Endothelial cell (in vitro differentiated cells): ENCODE results near the gene PEPD. TPM values are rescaled to one million over a fixed set of nuclear protein-coding genes. Genes with fewer than 3 reads are reported as not detected.
A peak's percentile ranks its signal among the peaks of the same experiment; 100 is the strongest.

Experiments
- DNase-seq: peaks from one replicate; pipeline ENCODE4 v3.0.0; 2021; ENCODE audit warnings: low spot score
- H3K27ac Mint-ChIP-seq: one replicate; pipeline ENCODE4 v1.8.0; 2021; ENCODE audit warnings: mixed read lengths, inconsistent platforms; ENCODE audit not compliant: unreplicated experiment
- H3K27me3 Mint-ChIP-seq: one replicate; pipeline ENCODE4 v1.8.0; 2021; ENCODE audit warnings: mild to moderate bottlenecking, moderate library complexity, mixed read lengths, inconsistent platforms; ENCODE audit not compliant: unreplicated experiment
- H3K36me3 Mint-ChIP-seq: one replicate; pipeline ENCODE4 v1.8.0; 2021; ENCODE audit warnings: mild to moderate bottlenecking, low read depth, mixed read lengths, inconsistent platforms; ENCODE audit not compliant: unreplicated experiment
- H3K4me1 Mint-ChIP-seq: one replicate; pipeline ENCODE4 v1.8.0; 2021; ENCODE audit warnings: mild to moderate bottlenecking, mixed read lengths, inconsistent platforms; ENCODE audit not compliant: unreplicated experiment
- H3K4me3 Mint-ChIP-seq: one replicate; pipeline ENCODE4 v1.8.0; 2021; ENCODE audit warnings: mild to moderate bottlenecking, mixed read lengths, inconsistent platforms; ENCODE audit not compliant: unreplicated experiment
- H3K9me3 Mint-ChIP-seq: one replicate; pipeline ENCODE4 v1.8.0; 2021; ENCODE audit warnings: mixed read lengths, inconsistent platforms; ENCODE audit not compliant: unreplicated experiment
- CTCF ChIP-seq: fragments of 200-600 bp; sonication (generic); IDR thresholded peaks from one replicate; pipeline ENCODE4 v1.5.0; 2021; ENCODE audit warnings: antibody characterized with exemption; ENCODE audit not compliant: unreplicated experiment
- total RNA-seq: library from RNA; stranded (reverse); fragmentation: NEBNext Ultra II Directional; extraction: Animal tissue kit (Norgen Biotek cat#: 25700); gene quantifications from one replicate; pipeline ENCODE4 v1.2.1, GENCODE V29; 2021; ENCODE audit not compliant: unreplicated experiment

The PEPD gene
- total RNA-seq, 1 donor from 2014 or later = 40.5 TPM

- peak overlapping the region; percentile 57 for H3K27ac Mint-ChIP-seq
- peaks cover 4% of the 10 kb centered on the region for H3K36me3 Mint-ChIP-seq
- no peak for TF ChIP-seq CTCF
- no peak overlapping the region for H3K4me3 Mint-ChIP-seq
- H3K27me3 Mint-ChIP-seq = peaks cover 6% of the 10 kb centered on the region
- DNase-seq = no peak
- H3K4me1 Mint-ChIP-seq = peaks cover 31% of the 10 kb centered on the region
- no peaks in the 10 kb centered on the region for H3K9me3 Mint-ChIP-seq
These were observed 32.1 kb upstream of the PEPD start for GRCh38 chr19:33553530-33554310.

DNA sequence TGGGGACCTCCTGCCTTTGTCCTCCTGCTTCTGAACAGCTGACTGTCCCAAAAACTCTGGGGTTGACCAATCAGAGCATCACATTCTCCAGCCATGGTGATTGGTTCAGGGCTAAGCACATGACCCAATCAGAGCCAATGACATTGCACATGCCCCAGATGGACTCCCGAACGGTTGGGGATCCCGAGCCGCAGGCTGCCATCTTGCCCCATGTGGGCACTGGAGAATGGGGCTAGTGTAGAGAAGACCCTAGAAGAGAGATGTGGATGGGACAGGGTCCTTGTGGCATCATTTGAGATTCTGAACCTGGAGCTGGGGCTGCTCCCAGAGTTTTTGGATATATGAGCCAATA, 31.3 kb upstream of the PEPD start:
- Mint-ChIP-seq H3K36me3 (peaks cover 4% of the 10 kb centered on the region), H3K4me1 (peaks cover 23% of the 10 kb centered on the region), H3K27ac (no peak overlapping the region), H3K9me3 (no peaks in the 10 kb centered on the region), H3K27me3 (peaks cover 3% of the 10 kb centered on the region), H3K4me3 (no peak overlapping the region)
- TF ChIP-seq CTCF = no peak
- DNase-seq = no peak

GRCh38 chr19:33552191-33552927, 30.8 kb upstream of the PEPD start:
- H3K27me3 Mint-ChIP-seq = peaks cover 2% of the 10 kb centered on the region
- H3K27ac Mint-ChIP-seq = no peak overlapping the region
- peaks cover 4% of the 10 kb centered on the region for H3K36me3 Mint-ChIP-seq
- no peaks in the 10 kb centered on the region for H3K9me3 Mint-ChIP-seq
- H3K4me3 Mint-ChIP-seq = no peak overlapping the region
- TF ChIP-seq CTCF = no peak
- peaks cover 21% of the 10 kb centered on the region for H3K4me1 Mint-ChIP-seq
- DNase-seq = no peak

DNA sequence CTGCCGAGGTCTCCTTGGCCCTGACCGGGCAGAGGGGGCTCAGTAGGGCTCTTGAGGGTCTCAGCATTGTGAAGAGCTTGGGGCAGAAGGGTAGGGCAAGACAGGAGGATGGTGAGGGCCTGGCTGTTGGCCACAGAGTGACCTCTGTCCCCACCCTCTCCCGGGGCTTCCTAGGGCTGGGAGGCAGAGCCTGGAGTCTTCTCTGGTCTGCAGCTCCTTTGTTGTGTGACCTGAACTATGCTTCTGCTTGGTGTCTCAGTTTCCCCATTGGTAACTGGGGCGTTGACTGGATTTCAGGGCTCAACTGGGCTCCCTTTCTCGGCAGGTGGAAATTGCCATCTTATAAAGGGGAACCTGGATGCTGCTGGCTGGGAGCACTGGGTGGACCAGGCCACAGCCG, 30.1 kb upstream of the PEPD start:
- no peak for TF ChIP-seq CTCF
- Mint-ChIP-seq H3K4me3 (no peak overlapping the region), H3K27ac (no peak overlapping the region), H3K36me3 (peaks cover 4% of the 10 kb centered on the region), H3K4me1 (peaks cover 19% of the 10 kb centered on the region), H3K9me3 (no peaks in the 10 kb centered on the region), H3K27me3 (peaks cover 1% of the 10 kb centered on the region)
- no peak for DNase-seq

DNA sequence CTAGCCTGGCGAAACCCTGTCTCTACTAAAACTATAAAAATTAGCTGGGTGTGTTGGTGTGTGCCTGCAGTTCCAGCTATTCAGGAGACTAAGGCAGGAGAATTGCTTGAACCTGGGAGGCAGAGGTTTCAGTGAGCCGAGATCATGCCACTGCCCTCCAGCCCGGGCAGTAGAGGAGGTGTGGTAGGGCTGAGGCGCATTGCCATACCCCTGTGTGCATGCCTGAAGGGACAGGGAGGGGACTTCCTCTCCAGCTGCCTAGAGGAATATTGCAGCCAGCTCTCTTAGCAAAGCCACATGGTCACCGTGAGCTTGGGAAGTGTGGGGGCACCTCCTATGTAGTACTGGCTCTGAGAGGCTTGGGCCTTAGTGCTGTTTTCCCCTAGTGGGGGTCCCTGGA, 29.2 kb upstream of the PEPD start:
- H3K27ac Mint-ChIP-seq = no peak overlapping the region
- peaks cover 3% of the 10 kb centered on the region for H3K36me3 Mint-ChIP-seq
- no peak for TF ChIP-seq CTCF
- H3K4me1 Mint-ChIP-seq = peaks cover 17% of the 10 kb centered on the region
- no peak overlapping the region for H3K4me3 Mint-ChIP-seq
- H3K27me3 Mint-ChIP-seq = peaks cover 1% of the 10 kb centered on the region
- DNase-seq = no peak
- no peaks in the 10 kb centered on the region for H3K9me3 Mint-ChIP-seq
